ENCODE measurements around the gene SAMD9L.

The SAMD9L gene

DNA sequence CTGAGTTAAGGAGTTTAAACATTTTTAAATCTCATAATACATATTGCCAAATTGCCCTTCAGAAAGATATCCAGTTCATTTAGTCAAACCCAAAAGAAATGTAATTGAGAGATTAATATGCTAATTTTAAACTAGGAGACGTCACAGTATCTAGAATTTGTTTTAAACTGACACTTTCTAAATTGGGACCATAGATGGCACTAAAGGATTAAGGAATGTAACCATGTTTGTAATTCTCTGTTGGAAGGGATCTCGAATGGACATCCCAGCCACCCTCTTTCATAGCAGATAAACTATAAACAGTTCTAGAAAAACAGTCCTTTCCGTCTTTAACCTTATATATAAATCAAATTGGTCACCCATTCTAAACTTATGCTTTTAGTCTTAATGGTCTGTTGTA, 30.0 kb upstream of the SAMD9L start:
- ChIA-PET POLR2A (no interaction called here), CTCF (interaction anchor here (1.2 to 2.8 kb wide), 6 partner anchors 12 to 373 kb away, joined by 3 to 24 read pairs (median 5); partner anchors contain the start of gene HEPACAM2)
- Histone ChIP-seq H3K27me3 (replicated peaks in 2 of 5; ENCODE audit: control insufficient read depth in 4 of 5, insufficient read depth in 5 of 5, low read length in 4 of 5) (peaks cover 0 to 3% (median 0%) of the 10 kb centered on the region in 5 experiments), H3K27ac (ENCODE audit: insufficient read depth in 1 of 2, low read depth in 1 of 2, low read length in 2 of 2, poor library complexity in 1 of 2, severe bottlenecking in 2 of 2) (no peak overlapping the region), H3K9me3 (ENCODE audit: control extremely low read depth in 1 of 5, control insufficient read depth in 4 of 5, insufficient read depth in 2 of 5, low read depth in 1 of 5, low read length in 4 of 5) (no peaks in the 10 kb centered on the region), H3K4me1 (ENCODE audit: control extremely low read depth in 1 of 4, control insufficient read depth in 4 of 4, insufficient read depth in 4 of 4, low read length in 3 of 4) (no peaks in the 10 kb centered on the region), H3K4me3 (ENCODE audit: control insufficient read depth in 1 of 7, extremely low read depth in 1 of 7, insufficient read depth in 4 of 7, low read depth in 2 of 7, low read length in 6 of 7) (no peak overlapping the region), H3K36me3 (ENCODE audit: control insufficient read depth in 4 of 4, insufficient read depth in 4 of 4, low read length in 3 of 4) (no peaks in the 10 kb centered on the region)
- 50% methylated on average over 1 of the region's 3 CpGs for WGBS (ENCODE audit: insufficient coverage)
- peak; percentile 43 to 68 (median 63) for DNase-seq

GRCh38 chr7:93176992-93177580, 28.9 kb upstream of the SAMD9L start:
- Histone ChIP-seq H3K27ac (ENCODE audit: insufficient read depth in 1 of 2, low read depth in 1 of 2, low read length in 2 of 2, poor library complexity in 1 of 2, severe bottlenecking in 2 of 2) (no peak overlapping the region), H3K27me3 (replicated peaks in 2 of 5; ENCODE audit: control insufficient read depth in 4 of 5, insufficient read depth in 5 of 5, low read length in 4 of 5) (peaks cover 0 to 3% (median 0%) of the 10 kb centered on the region in 5 experiments), H3K9me3 (ENCODE audit: control extremely low read depth in 1 of 5, control insufficient read depth in 4 of 5, insufficient read depth in 2 of 5, low read depth in 1 of 5, low read length in 4 of 5) (peaks cover 0 to 3% (median 0%) of the 10 kb centered on the region in 5 experiments), H3K36me3 (ENCODE audit: control insufficient read depth in 4 of 4, insufficient read depth in 4 of 4, low read length in 3 of 4) (no peaks in the 10 kb centered on the region), H3K4me1 (ENCODE audit: control extremely low read depth in 1 of 4, control insufficient read depth in 4 of 4, insufficient read depth in 4 of 4, low read length in 3 of 4) (no peaks in the 10 kb centered on the region), H3K4me3 (ENCODE audit: control insufficient read depth in 1 of 7, extremely low read depth in 1 of 7, insufficient read depth in 4 of 7, low read depth in 2 of 7, low read length in 6 of 7) (no peak overlapping the region)
- ChIA-PET POLR2A (interaction anchor here (0.7 kb wide), 2 partner anchors 47 to 53 kb away, joined by 3 read pairs; no protein-coding TSS in a partner anchor), CTCF (interaction anchor here (1.5 to 1.8 kb wide), 2 partner anchors 11 to 52 kb away, joined by 4 to 11 read pairs; no protein-coding TSS in a partner anchor)
- 61% methylated on average over 2 of the region's 2 CpGs for WGBS (ENCODE audit: insufficient coverage)
- no peak for DNase-seq

DNA sequence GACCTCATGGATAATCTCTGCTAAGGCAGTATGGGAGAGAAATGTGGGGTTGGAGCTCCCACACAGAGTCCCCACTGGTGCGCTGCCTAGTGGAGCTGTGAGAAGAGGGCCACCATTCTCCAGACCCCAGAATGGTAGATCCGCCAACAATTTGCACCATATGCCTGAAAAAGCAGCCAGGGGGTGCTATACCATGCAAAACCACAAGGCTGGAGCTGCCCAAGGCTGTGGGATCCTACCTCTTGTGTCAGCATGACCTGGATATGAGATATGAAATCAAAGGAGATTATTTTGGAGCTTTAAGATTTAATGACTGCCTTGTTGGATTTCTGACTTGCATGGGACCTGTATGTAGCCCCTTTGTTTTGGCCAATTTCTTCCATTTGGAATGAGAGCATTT, 27.0 kb upstream of the SAMD9L start:
- CTCF ChIA-PET: interaction anchor here (1.2 to 1.8 kb wide), 2 partner anchors 54 to 61 kb away, joined by 4 to 11 read pairs; no protein-coding TSS in a partner anchor
- H3K36me3 ChIP-seq (ENCODE audit: control insufficient read depth in 4 of 4, insufficient read depth in 4 of 4, low read length in 3 of 4): no peaks in the 10 kb centered on the region
- DNase-seq: no peak
- POLR2A ChIA-PET: no interaction called here
- H3K9me3 ChIP-seq (ENCODE audit: control extremely low read depth in 1 of 5, control insufficient read depth in 4 of 5, insufficient read depth in 2 of 5, low read depth in 1 of 5, low read length in 4 of 5): peaks cover 2 to 21% (median 9%) of the 10 kb centered on the region in 5 experiments
- H3K27me3 ChIP-seq (replicated peaks in 2 of 5; ENCODE audit: control insufficient read depth in 4 of 5, insufficient read depth in 5 of 5, low read length in 4 of 5): peaks cover 0 to 3% (median 0%) of the 10 kb centered on the region in 5 experiments
- H3K4me3 ChIP-seq (ENCODE audit: control insufficient read depth in 1 of 7, extremely low read depth in 1 of 7, insufficient read depth in 4 of 7, low read depth in 2 of 7, low read length in 6 of 7): no peak overlapping the region
- H3K4me1 ChIP-seq (ENCODE audit: control extremely low read depth in 1 of 4, control insufficient read depth in 4 of 4, insufficient read depth in 4 of 4, low read length in 3 of 4): no peaks in the 10 kb centered on the region
- H3K27ac ChIP-seq (ENCODE audit: insufficient read depth in 1 of 2, low read depth in 1 of 2, low read length in 2 of 2, poor library complexity in 1 of 2, severe bottlenecking in 2 of 2): no peak overlapping the region
- WGBS (ENCODE audit: insufficient coverage): 100% methylated on average over 2 of the region's 2 CpGs

- CTCF ChIA-PET: interaction anchor here (0.7 to 1.3 kb wide), 3 partner anchors 11 to 110 kb away, joined by 3 to 4 read pairs (median 4); no protein-coding TSS in a partner anchor
- H3K4me3 ChIP-seq (ENCODE audit: control insufficient read depth in 1 of 7, extremely low read depth in 1 of 7, insufficient read depth in 4 of 7, low read depth in 2 of 7, low read length in 6 of 7): no peak overlapping the region
- POLR2A ChIA-PET: no interaction called here
- 100% methylated on average over 1 of the region's 2 CpGs for WGBS (ENCODE audit: insufficient coverage)
- DNase-seq: no peak
- no peaks in the 10 kb centered on the region for H3K4me1 ChIP-seq (ENCODE audit: control extremely low read depth in 1 of 4, control insufficient read depth in 4 of 4, insufficient read depth in 4 of 4, low read length in 3 of 4)
- peaks cover 2 to 29% (median 10%) of the 10 kb centered on the region in 5 experiments for H3K9me3 ChIP-seq (ENCODE audit: control extremely low read depth in 1 of 5, control insufficient read depth in 4 of 5, insufficient read depth in 2 of 5, low read depth in 1 of 5, low read length in 4 of 5)
- H3K27me3 ChIP-seq (replicated peaks in 2 of 5; ENCODE audit: control insufficient read depth in 4 of 5, insufficient read depth in 5 of 5, low read length in 4 of 5): peaks cover 0 to 3% (median 0%) of the 10 kb centered on the region in 5 experiments
- no peak overlapping the region for H3K27ac ChIP-seq (ENCODE audit: insufficient read depth in 1 of 2, low read depth in 1 of 2, low read length in 2 of 2, poor library complexity in 1 of 2, severe bottlenecking in 2 of 2)
- no peaks in the 10 kb centered on the region for H3K36me3 ChIP-seq (ENCODE audit: control insufficient read depth in 4 of 4, insufficient read depth in 4 of 4, low read length in 3 of 4)
Observed at GRCh38 chr7:93172683-93173082, 24.5 kb upstream of the SAMD9L start.

- ChIA-PET POLR2A (no interaction called here), CTCF (interaction anchor here (1.1 to 1.3 kb wide), 3 partner anchors 8 to 111 kb away, joined by 3 to 4 read pairs (median 4); no protein-coding TSS in a partner anchor)
- DNase-seq: no peak
- Histone ChIP-seq H3K9me3 (ENCODE audit: control extremely low read depth in 1 of 5, control insufficient read depth in 4 of 5, insufficient read depth in 2 of 5, low read depth in 1 of 5, low read length in 4 of 5) (peaks cover 2 to 29% (median 10%) of the 10 kb centered on the region in 5 experiments), H3K4me1 (ENCODE audit: control extremely low read depth in 1 of 4, control insufficient read depth in 4 of 4, insufficient read depth in 4 of 4, low read length in 3 of 4) (no peaks in the 10 kb centered on the region), H3K4me3 (ENCODE audit: control insufficient read depth in 1 of 7, extremely low read depth in 1 of 7, insufficient read depth in 4 of 7, low read depth in 2 of 7, low read length in 6 of 7) (no peak overlapping the region), H3K27me3 (replicated peaks in 2 of 5; ENCODE audit: control insufficient read depth in 4 of 5, insufficient read depth in 5 of 5, low read length in 4 of 5) (no peaks in the 10 kb centered on the region), H3K36me3 (ENCODE audit: control insufficient read depth in 4 of 4, insufficient read depth in 4 of 4, low read length in 3 of 4) (no peaks in the 10 kb centered on the region), H3K27ac (ENCODE audit: insufficient read depth in 1 of 2, low read depth in 1 of 2, low read length in 2 of 2, poor library complexity in 1 of 2, severe bottlenecking in 2 of 2) (no peak overlapping the region)
- WGBS (ENCODE audit: insufficient coverage): 100% methylated on average over 1 of the region's 2 CpGs
Observed at GRCh38 chr7:93171606-93172226, 23.5 kb upstream of the SAMD9L start.

DNA sequence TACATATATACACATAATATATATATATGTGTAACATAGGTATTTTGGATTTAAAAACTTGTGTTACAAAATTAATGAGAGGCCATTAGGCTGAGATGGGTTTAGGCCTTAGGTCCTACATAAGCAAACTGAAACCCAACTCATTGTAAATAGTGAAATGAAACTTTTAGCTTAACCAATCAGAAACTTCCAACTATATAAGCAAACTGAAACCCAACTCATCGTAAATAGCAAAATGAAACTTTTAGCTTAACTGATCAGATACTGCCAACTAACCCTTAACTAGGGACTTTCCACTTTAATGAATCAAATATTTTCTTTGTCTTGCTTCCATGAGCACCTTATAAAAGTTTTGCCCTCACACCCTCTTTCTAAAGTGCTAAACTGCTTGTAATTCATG, 17.3 kb upstream of the SAMD9L start:
- CTCF ChIA-PET: interaction anchor here (1.4 kb wide), 1 partner anchor 11 kb away, joined by 4 read pairs; no protein-coding TSS in a partner anchor
- no peak overlapping the region for H3K27ac ChIP-seq (ENCODE audit: insufficient read depth in 1 of 2, low read depth in 1 of 2, low read length in 2 of 2, poor library complexity in 1 of 2, severe bottlenecking in 2 of 2)
- H3K9me3 ChIP-seq (ENCODE audit: control extremely low read depth in 1 of 5, control insufficient read depth in 4 of 5, insufficient read depth in 2 of 5, low read depth in 1 of 5, low read length in 4 of 5): peaks cover 0 to 19% (median 12%) of the 10 kb centered on the region in 5 experiments
- POLR2A ChIA-PET: no interaction called here
- H3K36me3 ChIP-seq (ENCODE audit: control insufficient read depth in 4 of 4, insufficient read depth in 4 of 4, low read length in 3 of 4): no peaks in the 10 kb centered on the region
- no peaks in the 10 kb centered on the region for H3K4me1 ChIP-seq (ENCODE audit: control extremely low read depth in 1 of 4, control insufficient read depth in 4 of 4, insufficient read depth in 4 of 4, low read length in 3 of 4)
- WGBS (ENCODE audit: insufficient coverage): 100% methylated on average over 1 of the region's 1 CpG
- H3K27me3 ChIP-seq (replicated peaks in 2 of 5; ENCODE audit: control insufficient read depth in 4 of 5, insufficient read depth in 5 of 5, low read length in 4 of 5): no peaks in the 10 kb centered on the region
- DNase-seq: peak in 1 of 3 donors; percentile 13
- H3K4me3 ChIP-seq (ENCODE audit: control insufficient read depth in 1 of 7, extremely low read depth in 1 of 7, insufficient read depth in 4 of 7, low read depth in 2 of 7, low read length in 6 of 7): no peak overlapping the region

DNA sequence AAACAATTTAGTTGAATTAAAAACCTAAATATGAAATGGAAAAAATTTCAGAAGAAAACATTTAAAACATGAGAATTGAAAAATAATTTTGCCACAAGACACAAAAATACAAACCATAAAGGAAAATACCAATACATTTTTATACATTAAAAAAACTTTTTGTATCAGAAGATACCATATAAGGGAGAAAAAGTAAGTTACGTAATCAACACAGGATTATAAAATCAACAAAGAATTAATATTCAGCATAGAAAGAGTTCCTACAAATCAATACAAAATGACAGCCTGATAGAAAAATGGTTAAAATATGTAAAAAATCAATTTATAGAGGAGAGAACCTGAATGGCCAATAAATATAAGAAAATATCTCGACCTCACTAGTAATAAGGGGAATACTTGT, 16.6 kb upstream of the SAMD9L start:
- WGBS (ENCODE audit: insufficient coverage): no CpG with 5 or more reads among the region's 2 CpGs
- Histone ChIP-seq H3K27me3 (replicated peaks in 2 of 5; ENCODE audit: control insufficient read depth in 4 of 5, insufficient read depth in 5 of 5, low read length in 4 of 5) (no peaks in the 10 kb centered on the region), H3K27ac (ENCODE audit: insufficient read depth in 1 of 2, low read depth in 1 of 2, low read length in 2 of 2, poor library complexity in 1 of 2, severe bottlenecking in 2 of 2) (no peak overlapping the region), H3K4me3 (ENCODE audit: control insufficient read depth in 1 of 7, extremely low read depth in 1 of 7, insufficient read depth in 4 of 7, low read depth in 2 of 7, low read length in 6 of 7) (no peak overlapping the region), H3K9me3 (ENCODE audit: control extremely low read depth in 1 of 5, control insufficient read depth in 4 of 5, insufficient read depth in 2 of 5, low read depth in 1 of 5, low read length in 4 of 5) (peaks cover 0 to 13% (median 10%) of the 10 kb centered on the region in 5 experiments), H3K36me3 (ENCODE audit: control insufficient read depth in 4 of 4, insufficient read depth in 4 of 4, low read length in 3 of 4) (no peaks in the 10 kb centered on the region), H3K4me1 (ENCODE audit: control extremely low read depth in 1 of 4, control insufficient read depth in 4 of 4, insufficient read depth in 4 of 4, low read length in 3 of 4) (no peaks in the 10 kb centered on the region)
- ChIA-PET CTCF (no interaction called here), POLR2A (no interaction called here)
- DNase-seq: no peak

All from common myeloid progenitor, CD34-positive (primary cell).